Astrocyte (in vitro differentiated cells and primary cell): ENCODE results near the gene OR9I1.

Source experiments
- EZH2 ChIP-seq: IDR thresholded peaks from 2 replicates; pipeline ENCODE4 v1.6.1; 2012; ENCODE audit warnings: mild to moderate bottlenecking, low read length, inconsistent platforms; ENCODE audit not compliant: insufficient read depth
- TF ChIP-seq, protein P1 (sequence below): IDR thresholded peaks from 2 replicates; pipeline ENCODE4 v1.5.1; 2011; ENCODE audit warnings: low read depth, mild to moderate bottlenecking, inconsistent platforms, low read length, moderate library complexity; ENCODE audit not compliant: insufficient read depth

DNA sequence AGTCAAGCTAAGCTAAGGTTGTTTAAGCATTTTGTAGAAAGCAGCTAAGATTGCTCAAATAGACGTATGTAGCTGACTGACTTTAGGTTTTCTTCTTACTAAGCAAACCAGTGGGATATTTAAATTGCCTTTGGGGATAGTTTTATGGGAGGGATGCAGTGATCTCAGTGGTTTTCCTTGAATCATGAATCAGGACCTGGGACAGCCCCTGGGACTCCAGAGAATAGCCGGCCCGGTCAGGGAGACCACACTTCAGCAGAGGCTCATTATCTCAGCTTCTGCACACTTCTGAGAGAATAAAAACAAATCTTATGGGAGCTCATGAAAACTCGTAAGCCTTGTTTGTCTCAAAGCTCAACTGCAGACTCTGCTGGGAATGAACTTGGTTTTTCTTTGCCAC is at the start of gene OR9I1:
- no peak for TF ChIP-seq EZH2
- TF ChIP-seq, protein P1, sequence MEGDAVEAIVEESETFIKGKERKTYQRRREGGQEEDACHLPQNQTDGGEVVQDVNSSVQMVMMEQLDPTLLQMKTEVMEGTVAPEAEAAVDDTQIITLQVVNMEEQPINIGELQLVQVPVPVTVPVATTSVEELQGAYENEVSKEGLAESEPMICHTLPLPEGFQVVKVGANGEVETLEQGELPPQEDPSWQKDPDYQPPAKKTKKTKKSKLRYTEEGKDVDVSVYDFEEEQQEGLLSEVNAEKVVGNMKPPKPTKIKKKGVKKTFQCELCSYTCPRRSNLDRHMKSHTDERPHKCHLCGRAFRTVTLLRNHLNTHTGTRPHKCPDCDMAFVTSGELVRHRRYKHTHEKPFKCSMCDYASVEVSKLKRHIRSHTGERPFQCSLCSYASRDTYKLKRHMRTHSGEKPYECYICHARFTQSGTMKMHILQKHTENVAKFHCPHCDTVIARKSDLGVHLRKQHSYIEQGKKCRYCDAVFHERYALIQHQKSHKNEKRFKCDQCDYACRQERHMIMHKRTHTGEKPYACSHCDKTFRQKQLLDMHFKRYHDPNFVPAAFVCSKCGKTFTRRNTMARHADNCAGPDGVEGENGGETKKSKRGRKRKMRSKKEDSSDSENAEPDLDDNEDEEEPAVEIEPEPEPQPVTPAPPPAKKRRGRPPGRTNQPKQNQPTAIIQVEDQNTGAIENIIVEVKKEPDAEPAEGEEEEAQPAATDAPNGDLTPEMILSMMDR: no peak
